Measurements from ENCODE around the gene LIF. TPM values are rescaled to one million over a fixed set of nuclear protein-coding genes. Genes with fewer than 3 reads are reported as not detected.
"Not testable (repeated sequence)": the region's sequence is repeated elsewhere in the genome, so short reads cannot be mapped to it uniquely, and the experiment has no call there.

The LIF gene
- total RNA-seq, 4 donors from 2014 or later = not detected

- in situ Hi-C loops (cut with MboI; ENCODE audit: low sequenced_read_pairs in 4 of 4) (no loop called here), intact Hi-C loops (cut with DNase I; ENCODE audit: low total_unique reads) (no loop called here)
- no peaks in the 10 kb centered on the region for H3K9me3 ChIP-seq
- H3K4me1 ChIP-seq = peaks cover 0 to 5% of the 10 kb centered on the region in 2 donors
- TF ChIP-seq, protein P1, sequence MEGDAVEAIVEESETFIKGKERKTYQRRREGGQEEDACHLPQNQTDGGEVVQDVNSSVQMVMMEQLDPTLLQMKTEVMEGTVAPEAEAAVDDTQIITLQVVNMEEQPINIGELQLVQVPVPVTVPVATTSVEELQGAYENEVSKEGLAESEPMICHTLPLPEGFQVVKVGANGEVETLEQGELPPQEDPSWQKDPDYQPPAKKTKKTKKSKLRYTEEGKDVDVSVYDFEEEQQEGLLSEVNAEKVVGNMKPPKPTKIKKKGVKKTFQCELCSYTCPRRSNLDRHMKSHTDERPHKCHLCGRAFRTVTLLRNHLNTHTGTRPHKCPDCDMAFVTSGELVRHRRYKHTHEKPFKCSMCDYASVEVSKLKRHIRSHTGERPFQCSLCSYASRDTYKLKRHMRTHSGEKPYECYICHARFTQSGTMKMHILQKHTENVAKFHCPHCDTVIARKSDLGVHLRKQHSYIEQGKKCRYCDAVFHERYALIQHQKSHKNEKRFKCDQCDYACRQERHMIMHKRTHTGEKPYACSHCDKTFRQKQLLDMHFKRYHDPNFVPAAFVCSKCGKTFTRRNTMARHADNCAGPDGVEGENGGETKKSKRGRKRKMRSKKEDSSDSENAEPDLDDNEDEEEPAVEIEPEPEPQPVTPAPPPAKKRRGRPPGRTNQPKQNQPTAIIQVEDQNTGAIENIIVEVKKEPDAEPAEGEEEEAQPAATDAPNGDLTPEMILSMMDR (IDR thresholded peaks at IDR 0.05 in 4 of 5, conservative IDR thresholded peaks at IDR 0.05 in 1 of 5) = no peak
- TF ChIP-seq POLR2A (IDR thresholded peaks at IDR 0.05) = no peak
- no peaks in the 10 kb centered on the region for H3K36me3 ChIP-seq
- DNase-seq (no peak), ATAC-seq (no peak)
- peak overlapping the region; percentile 66 to 71 (median 68) for H3K27ac ChIP-seq
- no peak overlapping the region for H3K4me3 ChIP-seq
- peaks cover 33 to 42% (median 35%) of the 10 kb centered on the region in 3 donors for H3K27me3 ChIP-seq
These were observed 42.4 kb downstream of the LIF start for GRCh38 chr22:30204015-30204741.

DNA sequence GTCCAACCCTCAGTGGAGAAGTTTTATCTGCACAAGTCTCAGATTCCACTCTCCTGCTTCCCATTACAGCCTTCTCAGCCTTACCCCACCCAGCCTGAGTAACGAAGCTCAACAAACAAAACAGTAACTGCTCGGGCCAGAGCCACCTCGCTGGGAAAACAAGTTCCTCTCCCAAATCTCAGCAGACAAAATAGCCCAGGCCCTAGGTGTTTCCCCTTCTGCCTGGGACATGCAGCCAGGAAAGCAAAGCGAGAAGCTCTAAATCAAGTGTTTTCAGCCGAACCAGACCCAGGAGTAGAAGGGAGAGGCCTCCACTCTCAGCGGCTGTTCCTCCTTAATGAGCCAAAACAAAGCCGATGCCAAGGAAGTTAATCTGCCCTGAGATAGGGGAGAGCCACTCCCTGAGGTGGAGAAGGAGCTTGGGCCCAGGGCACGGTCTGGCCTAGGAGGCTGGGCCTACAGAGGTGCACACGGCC is 44.0 kb downstream of the LIF start:
- DNase-seq (no peak), ATAC-seq (no peak)
- no peak overlapping the region for H3K4me3 ChIP-seq
- H3K4me1 ChIP-seq = peaks cover 0 to 5% of the 10 kb centered on the region in 2 donors
- in situ Hi-C loops (cut with MboI; ENCODE audit: low sequenced_read_pairs in 4 of 4) = no loop called here
- no peak for TF ChIP-seq POLR2A (IDR thresholded peaks at IDR 0.05)
- TF ChIP-seq, protein P1 (IDR thresholded peaks at IDR 0.05 in 4 of 5, conservative IDR thresholded peaks at IDR 0.05 in 1 of 5) = no peak
- H3K36me3 ChIP-seq = no peaks in the 10 kb centered on the region
- intact Hi-C loops (cut with DNase I; ENCODE audit: low total_unique reads) = no loop called here
- H3K27me3 ChIP-seq = peaks cover 31 to 37% (median 33%) of the 10 kb centered on the region in 3 donors
- H3K9me3 ChIP-seq = no peaks in the 10 kb centered on the region
- H3K27ac ChIP-seq = peak overlapping the region in 1 of 4 donors; percentile 18

DNA sequence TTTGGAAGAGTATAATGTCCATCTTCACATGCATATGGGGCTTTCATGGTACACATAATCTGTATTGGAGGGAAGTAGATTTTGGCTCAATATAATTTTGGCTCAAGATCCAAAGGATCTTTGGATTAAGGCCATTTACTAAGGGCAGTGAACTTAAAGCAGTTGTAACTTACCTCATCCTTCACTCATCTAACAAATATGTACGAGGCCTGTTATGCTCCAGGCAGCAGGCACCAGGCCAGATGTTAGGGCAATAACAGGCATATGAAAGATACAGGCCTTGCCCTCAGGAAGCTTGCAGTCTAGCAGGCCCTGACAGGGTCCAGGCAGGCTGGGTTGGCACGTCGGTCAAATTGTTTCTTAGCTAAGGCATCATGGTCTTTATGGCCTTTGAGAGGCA is 44.6 kb downstream of the LIF start:
- ATAC-seq = no peak
- in situ Hi-C loops (cut with MboI; ENCODE audit: low sequenced_read_pairs in 4 of 4) (no loop called here), intact Hi-C loops (cut with DNase I; ENCODE audit: low total_unique reads) (no loop called here)
- H3K4me1 ChIP-seq = peaks cover 0 to 7% of the 10 kb centered on the region in 2 donors
- H3K9me3 ChIP-seq = no peaks in the 10 kb centered on the region
- no peak overlapping the region for H3K4me3 ChIP-seq
- H3K27ac ChIP-seq = no peak overlapping the region
- no peaks in the 10 kb centered on the region for H3K36me3 ChIP-seq
- DNase-seq = no peak
- TF ChIP-seq, protein P1 (IDR thresholded peaks at IDR 0.05 in 4 of 5, conservative IDR thresholded peaks at IDR 0.05 in 1 of 5) = no peak
- no peak for TF ChIP-seq POLR2A (IDR thresholded peaks at IDR 0.05)
- H3K27me3 ChIP-seq = peaks cover 26 to 34% (median 28%) of the 10 kb centered on the region in 3 donors

- H3K9me3 ChIP-seq; H3K4me3 ChIP-seq; DNase-seq; H3K27ac ChIP-seq; intact Hi-C loops (cut with DNase I; ENCODE audit: low total_unique reads); H3K36me3 ChIP-seq; in situ Hi-C loops (cut with MboI; ENCODE audit: low sequenced_read_pairs in 4 of 4); ATAC-seq: not testable (repeated sequence)
- H3K27me3 ChIP-seq = peaks cover 16 to 26% (median 25%) of the 10 kb centered on the region in 3 donors
- H3K4me1 ChIP-seq = peaks cover 7 to 14% of the 10 kb centered on the region in 2 donors
These were observed 45.7 kb downstream of the LIF start for GRCh38 chr22:30200905-30201304.

DNA sequence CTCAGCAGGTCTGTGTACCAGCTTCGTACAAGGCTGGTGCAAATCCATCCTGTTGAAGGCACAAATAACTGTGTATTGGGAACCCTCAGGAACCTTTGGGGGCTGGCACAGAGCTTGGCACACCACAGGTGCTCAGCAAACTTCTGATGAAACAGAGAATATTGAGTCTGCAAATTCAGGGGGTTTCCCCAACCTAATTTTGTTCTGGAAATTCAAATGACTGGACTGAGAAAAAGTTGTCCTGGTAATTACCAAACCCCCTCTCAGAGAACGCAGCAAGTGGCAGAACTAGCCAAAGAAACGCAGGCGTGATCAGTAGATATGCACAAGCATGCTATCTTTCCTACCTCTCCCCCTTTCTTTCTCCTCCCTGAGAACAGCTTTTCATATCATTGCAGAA is 47.6 kb downstream of the LIF start:
- H3K27me3 ChIP-seq = peaks cover 0 to 14% (median 5%) of the 10 kb centered on the region in 3 donors
- ATAC-seq = no peak
- peaks cover 7 to 12% of the 10 kb centered on the region in 2 donors for H3K4me1 ChIP-seq
- in situ Hi-C loops (cut with MboI; ENCODE audit: low sequenced_read_pairs in 4 of 4) (no loop called here), intact Hi-C loops (cut with DNase I; ENCODE audit: low total_unique reads) (no loop called here)
- H3K36me3 ChIP-seq = no peaks in the 10 kb centered on the region
- DNase-seq = no peak
- no peaks in the 10 kb centered on the region for H3K9me3 ChIP-seq
- TF ChIP-seq POLR2A (IDR thresholded peaks at IDR 0.05) = no peak
- TF ChIP-seq, protein P1 (IDR thresholded peaks at IDR 0.05 in 4 of 5, conservative IDR thresholded peaks at IDR 0.05 in 1 of 5) = no peak
- H3K27ac ChIP-seq = no peak overlapping the region
- H3K4me3 ChIP-seq = no peak overlapping the region
